Measurements from ENCODE around the gene ZNF213. TPM values are rescaled to one million over a fixed set of nuclear protein-coding genes. Genes with fewer than 3 reads are reported as not detected.

ZNF213 gene
- total RNA-seq, 1 experiment from 2014 or later: 12.3 TPM

GRCh38 chr16:3112058-3112880 is 22.6 kb upstream of the ZNF213 start, which contains the start of gene ZNF205:
ZNF205 (plus strand) TSS chr16:3112586; CDS start chr16:3113431, 845 bp downstream.
- DNase-seq (ENCODE audit: low read depth, low spot score) (no peak), ATAC-seq (peak; percentile 93)
- Histone ChIP-seq H3K27ac (ENCODE audit: low read length) (peak within 1 kb of the TSS; percentile 88), H3K4me3 (ENCODE audit: low read depth in 2 of 2, low read length in 2 of 2) (peak within 1 kb of the TSS; percentile 89 to 94), H3K9me3 (ENCODE audit: control insufficient read depth, insufficient read depth, low read depth, low read length) (no peaks in the 10 kb centered on the region), H3K4me1 (ENCODE audit: control insufficient read depth, insufficient read depth, low read length) (peaks cover 16% of the 10 kb centered on the region), H3K36me3 (ENCODE audit: control insufficient read depth, insufficient read depth, low read length) (peaks cover 3% of the 10 kb centered on the region; the same call in 1 of the 2 replicates), H3K27me3 (ENCODE audit: control insufficient read depth, insufficient read depth, low read length) (no peaks in the 10 kb centered on the region)
- in situ Hi-C loops (cut with HindIII; ENCODE audit: low pct_unique_long_range_greater_than_20kb, low sequenced_read_pairs) (no loop called here), intact Hi-C loops (cut with micrococcal nuclease; ENCODE audit: unreplicated experiment) (no loop called here)
- CTCF ChIA-PET: interaction anchor here (1.1 kb wide), 1 partner anchor 17 kb away, joined by 3 read pairs; no protein-coding TSS in a partner anchor
- POLR2A ChIA-PET: no interaction called here
- BruUV-seq (replicated peaks): no TSS peak
- TF ChIP-seq POLR2AphosphoS5 (IDR thresholded peaks at IDR 0.05; ENCODE audit: low read depth, low read length) (peak; percentile 73; the same call in 1 of the 2 replicates), REST (IDR thresholded peaks at IDR 0.05; ENCODE audit: insufficient read depth in 1 of 2, low read depth in 2 of 2, low read length in 1 of 2) (0 out of 4 replicates have a peak, but pooled peaks of 1 of the 2 experiments have one; percentile 48), SIN3A (IDR thresholded peaks at IDR 0.05; ENCODE audit: borderline replicate concordance, insufficient read depth, low read depth, low read length) (no peak), CTCF (IDR thresholded peaks at IDR 0.05) (no peak)

GRCh38 chr16:3112881-3113574 is 21.8 kb upstream of the ZNF213 start:
- Histone ChIP-seq H3K4me1 (ENCODE audit: control insufficient read depth, insufficient read depth, low read length) (peaks cover 15% of the 10 kb centered on the region), H3K36me3 (ENCODE audit: control insufficient read depth, insufficient read depth, low read length) (peaks cover 3% of the 10 kb centered on the region; the same call in 1 of the 2 replicates), H3K27ac (ENCODE audit: low read length) (peak overlapping the region; percentile 88), H3K27me3 (ENCODE audit: control insufficient read depth, insufficient read depth, low read length) (no peaks in the 10 kb centered on the region), H3K4me3 (ENCODE audit: low read depth in 2 of 2, low read length in 2 of 2) (peak overlapping the region; percentile 89 to 94), H3K9me3 (ENCODE audit: control insufficient read depth, insufficient read depth, low read depth, low read length) (no peaks in the 10 kb centered on the region)
- BruUV-seq (replicated peaks): TSS peak; percentile 93
- ChIA-PET CTCF (no interaction called here), POLR2A (no interaction called here)
- in situ Hi-C loops (cut with HindIII; ENCODE audit: low pct_unique_long_range_greater_than_20kb, low sequenced_read_pairs) (no loop called here), intact Hi-C loops (cut with micrococcal nuclease; ENCODE audit: unreplicated experiment) (no loop called here)
- ATAC-seq (peak; percentile 5; the same call in 1 of the 2 replicates), DNase-seq (ENCODE audit: low read depth, low spot score) (no peak)
- TF ChIP-seq POLR2AphosphoS5 (IDR thresholded peaks at IDR 0.05; ENCODE audit: low read depth, low read length) (no peak), CTCF (IDR thresholded peaks at IDR 0.05) (no peak), REST (IDR thresholded peaks at IDR 0.05; ENCODE audit: insufficient read depth in 1 of 2, low read depth in 2 of 2, low read length in 1 of 2) (no peak), SIN3A (IDR thresholded peaks at IDR 0.05; ENCODE audit: borderline replicate concordance, insufficient read depth, low read depth, low read length) (no peak), TCF7L2 (IDR thresholded peaks at IDR 0.05; ENCODE audit: low read depth, low read length) (no peak)

Data from Panc1 (cell line).